Thoracic aorta (tissue), 2 donors: ENCODE data around the gene FAM120A. TPM values are rescaled to one million over a fixed set of nuclear protein-coding genes. Genes with fewer than 3 reads are reported as not detected.

ENCODE experiments used
- ATAC-seq: fragments of 150-250 bp; one replicate; pipeline ENCODE4 v1.8.0; 2017; ENCODE audit warnings: low read depth; ENCODE audit not compliant: insufficient number of reproducible peaks, low FRiP score
- DNase-seq: peaks from one replicate; pipeline ENCODE4 v3.0.0-alpha.2; 2020; ENCODE audit warnings: low spot score
- H3K27ac ChIP-seq, 2 donors: fragments of 200-600 bp; sonication (generic); 1 replicate in 1 of 2; 2 replicates in 1 of 2; pipeline ENCODE4 v1.5.1; 2016; ENCODE audit warnings: mild to moderate bottlenecking in 2 of 2, moderate library complexity in 2 of 2
- H3K27me3 ChIP-seq: fragments of 200-600 bp; sonication (generic); replicated peaks from 2 replicates; pipeline ENCODE4 v1.6.0; 2016; ENCODE audit warnings: mild to moderate bottlenecking; ENCODE audit not compliant: insufficient read depth
- H3K36me3 ChIP-seq: fragments of 200-600 bp; sonication (generic); one replicate; pipeline ENCODE4 v1.5.1; 2016
- H3K4me1 ChIP-seq, 2 donors: fragments of 200-600 bp; sonication (generic); 1 replicate in 1 of 2; 2 replicates in 1 of 2; pipeline versions ENCODE4 v1.5.1 to v1.6.0; 2016; ENCODE audit warnings: low read depth in 2 of 2, mild to moderate bottlenecking in 1 of 2; ENCODE audit not compliant: control insufficient read depth in 1 of 2
- H3K4me3 ChIP-seq: fragments of 200-600 bp; sonication (generic); 2 replicates; pipeline ENCODE4 v1.5.1; 2016; ENCODE audit warnings: mild to moderate bottlenecking
- H3K9me3 ChIP-seq: fragments of 200-600 bp; sonication (generic); 2 replicates; pipeline ENCODE4 v1.5.1; 2016
- CTCF ChIP-seq: fragments of 200-600 bp; sonication (generic); IDR thresholded peaks from one replicate; pipeline ENCODE4 v1.5.1; 2019; ENCODE audit warnings: antibody characterized with exemption
- total RNA-seq, 2 donors: library from RNA; depleted of rRNA; stranded (reverse); fragments of >200 nt; gene quantifications; one replicate each; pipeline versions ENCODE4 v1.1.0 to v1.2.3, GENCODE V29; 2016

The FAM120A gene
- total RNA-seq, 2 donors from 2014 or later = 65.3 to 87.8 TPM

DNA sequence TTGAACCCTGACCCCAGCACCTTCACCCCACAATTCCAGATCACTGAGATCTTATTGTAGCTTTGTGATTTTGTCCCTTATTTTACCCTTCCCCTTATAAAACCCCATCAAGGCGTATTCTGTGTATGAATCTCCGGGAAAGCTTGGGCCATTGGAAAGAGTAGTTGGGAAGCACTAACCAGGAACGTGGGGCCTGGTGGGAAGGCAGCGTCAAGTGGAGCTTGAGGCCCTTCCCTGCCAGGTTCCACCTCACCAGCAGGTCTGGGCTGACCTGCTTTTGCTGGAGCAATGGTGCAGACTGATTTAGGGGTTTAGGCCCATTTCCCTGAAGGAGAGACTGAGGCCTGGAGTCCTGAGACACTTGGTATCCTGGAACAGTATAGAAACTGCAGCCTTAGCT is 134.2 kb downstream of the FAM120A start:
- no peaks in the 10 kb centered on the region for H3K36me3 ChIP-seq
- peaks cover 13 to 60% of the 10 kb centered on the region in 2 donors for H3K4me1 ChIP-seq
- ATAC-seq = no peak

DNA sequence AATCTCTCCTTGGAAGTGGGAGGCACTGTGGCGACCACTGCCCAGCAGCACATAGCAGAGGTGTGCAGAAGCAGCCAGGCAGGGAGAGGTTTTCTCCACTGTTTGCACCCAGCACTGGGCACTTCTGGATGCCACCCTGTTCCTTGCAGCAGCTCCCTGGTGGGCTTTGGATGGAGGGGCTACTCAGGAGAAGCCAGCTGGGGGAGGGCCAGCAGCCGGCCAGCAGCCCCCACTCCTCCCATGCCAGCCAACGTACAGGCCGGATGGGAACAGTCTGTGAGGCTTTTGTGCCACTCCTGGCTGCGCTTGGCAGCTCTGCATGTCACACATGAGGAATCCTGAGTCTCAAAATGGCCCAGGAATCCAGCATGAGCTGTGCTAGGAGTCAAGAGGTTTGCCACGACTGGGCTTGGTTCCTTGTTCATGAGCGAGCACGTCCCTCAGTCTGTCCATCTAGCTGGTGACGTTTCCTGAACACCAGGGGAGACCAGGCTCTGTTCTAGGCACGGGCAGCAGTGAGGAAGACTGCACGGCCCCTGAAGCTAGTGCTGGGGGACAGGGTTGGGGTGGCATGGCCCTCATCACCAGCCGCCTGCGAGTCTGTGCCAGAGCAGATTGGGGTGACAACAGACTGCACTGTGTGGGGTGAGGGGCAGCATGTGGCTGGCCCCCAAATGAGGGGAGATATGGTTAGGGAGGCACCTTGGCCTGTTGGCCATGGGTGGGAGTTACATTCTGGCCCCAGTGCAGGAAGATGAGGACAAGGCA is 135.0 kb downstream of the FAM120A start:
- TF ChIP-seq CTCF = no peak
- no peak for ATAC-seq
- no peaks in the 10 kb centered on the region for H3K36me3 ChIP-seq
- no peak overlapping the region for H3K27ac ChIP-seq
- no peaks in the 10 kb centered on the region for H3K27me3 ChIP-seq
- no peak overlapping the region for H3K4me3 ChIP-seq
- H3K9me3 ChIP-seq = no peaks in the 10 kb centered on the region
- DNase-seq = no peak
- peaks cover 5 to 59% of the 10 kb centered on the region in 2 donors for H3K4me1 ChIP-seq

More for the DNA sequence above, 134.2 kb downstream of the FAM120A start:
- Histone ChIP-seq H3K27ac (no peak overlapping the region), H3K4me3 (no peak overlapping the region), H3K9me3 (no peaks in the 10 kb centered on the region), H3K27me3 (no peaks in the 10 kb centered on the region)
- no peak for DNase-seq
- TF ChIP-seq CTCF = no peak

DNA sequence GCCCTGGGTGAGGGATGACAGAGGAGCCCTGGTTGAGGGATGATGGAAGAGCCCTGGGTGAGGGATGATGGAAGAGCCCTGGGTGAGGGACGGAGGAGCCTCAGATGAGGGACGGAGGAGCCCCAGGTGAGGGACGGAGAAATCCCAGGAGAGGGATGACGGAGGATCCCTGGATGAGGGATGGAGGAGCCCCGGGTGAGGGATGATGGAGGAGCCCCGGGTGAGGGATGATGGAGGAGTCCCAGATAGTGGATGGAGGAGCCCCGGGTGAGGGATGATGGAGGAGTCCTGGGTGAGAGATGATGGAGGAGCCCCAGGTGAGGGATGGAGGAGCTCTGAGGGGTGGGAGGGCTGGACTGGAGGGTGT is 135.8 kb downstream of the FAM120A start:
- H3K9me3 ChIP-seq = no peaks in the 10 kb centered on the region
- TF ChIP-seq CTCF = no peak
- H3K27me3 ChIP-seq = no peaks in the 10 kb centered on the region
- ATAC-seq (no peak), DNase-seq (no peak)
- H3K36me3 ChIP-seq = no peaks in the 10 kb centered on the region
- H3K27ac ChIP-seq = no peak overlapping the region
- H3K4me3 ChIP-seq = no peak overlapping the region
- peaks cover 3 to 59% of the 10 kb centered on the region in 2 donors for H3K4me1 ChIP-seq

- Histone ChIP-seq H3K4me1 (peaks cover 3 to 62% of the 10 kb centered on the region in 2 donors), H3K9me3 (no peaks in the 10 kb centered on the region), H3K4me3 (no peak overlapping the region), H3K36me3 (no peaks in the 10 kb centered on the region), H3K27ac (no peak overlapping the region), H3K27me3 (no peaks in the 10 kb centered on the region)
- ATAC-seq (no peak), DNase-seq (no peak)
- TF ChIP-seq CTCF = no peak
Observed at GRCh38 chr9:93587651-93588347, 136.3 kb downstream of the FAM120A start.
